Panc1 (cell line): ENCODE results near the gene GNAS. TPM values are rescaled to one million over a fixed set of nuclear protein-coding genes. Genes with fewer than 3 reads are reported as not detected.

Experiments used
- ATAC-seq: fragments of 200-7000 bp; cut with Tn5 transposase; 2 replicates; pipeline ENCODE4 v1.9.1; 2020; ENCODE audit warnings: mild to moderate bottlenecking, moderate library complexity
- BruUV-seq: library from RNA; stranded (reverse); fragments of 400-500 nt; replicated peaks from 2 replicates; lab custom pipeline; 2021; lab: Mats Ljungman, UMichigan
- CTCF ChIA-PET: fragments of 300-600 bp; sonication (Branson Sonifier 250); formaldehyde crosslinking; loops from one replicate; lab custom pipeline; 2022; ENCODE audit warnings: antibody characterized with exemption; lab: Charles Lee
- POLR2A ChIA-PET: fragments of 300-600 bp; sonication (Branson Sonifier 250); formaldehyde crosslinking; loops from one replicate; lab custom pipeline; 2022; ENCODE audit warnings: antibody characterized with exemption; lab: Charles Lee
- DNase-seq: peaks from one replicate; pipeline ENCODE4 v3.0.0-alpha.2; 2010; ENCODE audit warnings: low read depth, low spot score
- H3K27ac ChIP-seq: 2 replicates; pipeline ENCODE4 v1.5.1; 2011; ENCODE audit warnings: mild to moderate bottlenecking, low read length, inconsistent platforms
- H3K27me3 ChIP-seq: fragments of 200-500 bp; sonication (Bioruptor generic); 2 replicates; pipeline ENCODE4 v1.6.0; 2014; ENCODE audit warnings: low read length, inconsistent platforms; ENCODE audit not compliant: control insufficient read depth, insufficient read depth
- H3K36me3 ChIP-seq: fragments of 200-500 bp; sonication (Bioruptor generic); 2 replicates; pipeline ENCODE4 v1.5.1; 2014; ENCODE audit warnings: inconsistent platforms, mild to moderate bottlenecking, low read length, moderate library complexity; ENCODE audit not compliant: control insufficient read depth, insufficient read depth
- H3K4me1 ChIP-seq: 2 replicates; pipeline ENCODE4 v1.5.1; 2011; ENCODE audit warnings: inconsistent platforms, mild to moderate bottlenecking, low read length, moderate library complexity; ENCODE audit not compliant: control insufficient read depth, insufficient read depth
- H3K4me3 ChIP-seq, 2 experiments: 2 replicates each; pipeline ENCODE4 v1.5.1; 2011 to 2012; ENCODE audit warnings: low read depth in 2 of 2, low read length in 2 of 2, mild to moderate bottlenecking in 2 of 2, inconsistent platforms in 1 of 2, moderate library complexity in 1 of 2
- H3K9me3 ChIP-seq: fragments of 200-500 bp; sonication (Bioruptor generic); 2 replicates; pipeline ENCODE4 v1.5.1; 2014; ENCODE audit warnings: low read depth, mild to moderate bottlenecking, inconsistent platforms, low read length, moderate library complexity; ENCODE audit not compliant: control insufficient read depth, insufficient read depth
- CTCF ChIP-seq: fragments of 450-650 bp; IDR thresholded peaks from 2 replicates; pipeline ENCODE4 v1.5.1; 2017; ENCODE audit warnings: mild to moderate bottlenecking
- POLR2AphosphoS5 ChIP-seq: IDR thresholded peaks from 2 replicates; pipeline ENCODE4 v1.6.1; 2012; ENCODE audit warnings: mild to moderate bottlenecking, low read depth, low read length, moderate library complexity
- REST ChIP-seq, 2 experiments: IDR thresholded peaks; 2 replicates each; pipeline ENCODE4 v1.6.1; 2011 to 2012; ENCODE audit warnings: low read depth in 2 of 2, control low read depth in 1 of 2, low read length in 1 of 2, mild to moderate bottlenecking in 1 of 2, moderate library complexity in 1 of 2; ENCODE audit not compliant: insufficient read depth in 1 of 2
- SIN3A ChIP-seq: IDR thresholded peaks from 2 replicates; pipeline ENCODE4 v1.6.1; 2012; ENCODE audit warnings: low read depth, mild to moderate bottlenecking, low read length, moderate library complexity, borderline replicate concordance; ENCODE audit not compliant: insufficient read depth
- TCF7L2 ChIP-seq: IDR thresholded peaks from 2 replicates; pipeline ENCODE4 v1.6.1; 2011; ENCODE audit warnings: mild to moderate bottlenecking, low read depth, low read length, inconsistent platforms
- in situ Hi-C: cut with HindIII; loops from 2 replicates; pipeline ENCODE4 v1.10.0; 2016; ENCODE audit warnings: low sequenced_read_pairs, low pct_unique_long_range_greater_than_20kb
- intact Hi-C: fragments of 100-400 bp; cut with micrococcal nuclease; formaldehyde crosslinking; loops from one replicate; pipeline ENCODE4 v1.10.0; 2022; ENCODE audit not compliant: unreplicated experiment
- total RNA-seq: library from RNA; stranded (reverse); gene quantifications from one replicate; pipeline ENCODE4 v1.2.1, GENCODE V29; 2021; ENCODE audit not compliant: unreplicated experiment

GNAS gene
- total RNA-seq, 1 experiment from 2014 or later = 756 TPM

DNA sequence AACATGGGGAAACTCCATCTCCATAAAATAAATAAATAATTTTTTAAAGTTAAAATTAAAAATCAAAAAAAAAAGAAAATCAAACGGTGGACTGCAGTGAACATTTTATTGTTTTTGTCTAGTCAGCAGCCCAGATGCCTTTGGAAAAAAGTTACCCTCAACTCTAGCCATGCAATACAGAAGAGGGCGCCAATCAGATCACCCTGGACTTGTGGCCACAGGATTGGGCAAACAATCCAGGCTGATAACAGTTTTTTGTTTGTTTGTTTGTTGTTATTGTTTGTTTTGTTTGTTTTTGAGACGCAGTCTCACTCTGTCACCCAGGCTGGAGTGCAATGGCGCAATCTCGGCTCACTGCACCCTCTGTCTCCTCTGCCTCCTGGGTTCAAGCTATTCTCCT lies 98.1 kb downstream of the GNAS start:
- Histone ChIP-seq H3K4me1 (no peaks in the 10 kb centered on the region), H3K4me3 (no peak overlapping the region), H3K27ac (no peak overlapping the region), H3K36me3 (no peaks in the 10 kb centered on the region), H3K27me3 (no peaks in the 10 kb centered on the region), H3K9me3 (no peaks in the 10 kb centered on the region)
- TF ChIP-seq POLR2AphosphoS5 (no peak), CTCF (peak; percentile 23; the same call in 1 of the 2 replicates)
- no peak for ATAC-seq
- in situ Hi-C loops = no loop called here
- intact Hi-C loops = no loop called here
- ChIA-PET CTCF (no interaction called here), POLR2A (no interaction called here)
- no TSS peak for BruUV-seq
- no peak for DNase-seq

- no peak for TF ChIP-seq CTCF
- TF ChIP-seq SIN3A = no peak
- no peak for TF ChIP-seq TCF7L2
- TF ChIP-seq POLR2AphosphoS5 = no peak
- no peak for TF ChIP-seq REST (IDR thresholded peaks at IDR 0.05; ENCODE audit: insufficient read depth in 1 of 2, low read depth in 2 of 2, low read length in 1 of 2)
- Histone ChIP-seq H3K27ac (no peak overlapping the region), H3K4me3 (no peak overlapping the region), H3K9me3 (no peaks in the 10 kb centered on the region), H3K27me3 (no peaks in the 10 kb centered on the region), H3K4me1 (no peaks in the 10 kb centered on the region), H3K36me3 (no peaks in the 10 kb centered on the region)
- ATAC-seq (no peak), DNase-seq (no peak)
- POLR2A ChIA-PET = no interaction called here
- CTCF ChIA-PET = no interaction called here
- in situ Hi-C loops = no loop called here
- intact Hi-C loops = no loop called here
- BruUV-seq = no TSS peak
Observed at GRCh38 chr20:58953050-58953449, 100.5 kb downstream of the GNAS start.

DNA sequence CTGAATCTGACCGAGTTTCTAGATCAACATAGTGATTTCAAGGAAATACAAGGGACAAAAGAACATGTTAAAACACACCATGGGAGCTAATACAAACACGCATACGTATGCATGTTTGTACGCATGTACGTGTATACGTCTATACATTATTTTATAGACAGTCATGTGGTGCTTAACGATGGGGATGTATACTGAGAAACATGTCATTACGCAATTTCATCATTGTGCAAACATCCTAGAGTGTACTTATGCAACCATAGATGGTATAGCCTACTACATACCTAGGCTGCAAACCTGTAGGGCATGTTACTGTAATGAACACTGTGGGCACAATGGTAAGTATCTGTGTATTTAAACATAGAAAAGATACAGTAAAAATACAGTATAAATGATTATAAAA lies 103.6 kb downstream of the GNAS start:
- ChIA-PET POLR2A (interaction anchor here (0.6 kb wide), 1 partner anchor 307 kb away, joined by 6 read pairs; no protein-coding TSS in a partner anchor), CTCF (no interaction called here)
- in situ Hi-C loops = no loop called here
- ATAC-seq = no peak
- no peak for DNase-seq
- H3K36me3 ChIP-seq = no peaks in the 10 kb centered on the region
- no peak for TF ChIP-seq REST (IDR thresholded peaks at IDR 0.05; ENCODE audit: insufficient read depth in 1 of 2, low read depth in 2 of 2, low read length in 1 of 2)
- no peak for TF ChIP-seq TCF7L2
- TF ChIP-seq SIN3A = no peak
- no peak for TF ChIP-seq POLR2AphosphoS5
- no peak for TF ChIP-seq CTCF
- H3K27me3 ChIP-seq = no peaks in the 10 kb centered on the region; the same call in 1 of the 2 replicates
- intact Hi-C loops = no loop called here
- no peaks in the 10 kb centered on the region for H3K4me1 ChIP-seq
- H3K4me3 ChIP-seq = no peak overlapping the region
- no TSS peak for BruUV-seq
- no peaks in the 10 kb centered on the region for H3K9me3 ChIP-seq
- H3K27ac ChIP-seq = no peak overlapping the region
